Esophagus squamous epithelium (tissue), 5 donors: Measurements from ENCODE around the gene SMOC1. TPM values are rescaled to one million over a fixed set of nuclear protein-coding genes. Genes with fewer than 3 reads are reported as not detected.

Experiments used
- DNase-seq: peaks from one replicate; lab custom pipeline; 2025; lab: John Stamatoyannopoulos, UW
- H3K27ac ChIP-seq, 4 donors: fragments of 200-600 bp; sonication (generic); one replicate each; pipeline ENCODE4 v1.5.1; 2016 to 2019; ENCODE audit warnings: mild to moderate bottlenecking in 1 of 4
- H3K27me3 ChIP-seq, 4 donors: fragments of 200-600 bp; sonication (generic); 1 replicate in 3 of 4; 2 replicates in 1 of 4; pipeline versions ENCODE4 v1.5.1 to v1.6.0; 2017 to 2021; ENCODE audit warnings: antibody characterized with exemption in 1 of 4
- H3K36me3 ChIP-seq, 3 donors: fragments of 200-600 bp; sonication (generic); one replicate each; pipeline ENCODE4 v1.5.1; 2016 to 2019
- H3K4me1 ChIP-seq, 3 donors: fragments of 200-600 bp; sonication (generic); one replicate each; pipeline ENCODE4 v1.5.1; 2017 to 2019
- H3K4me3 ChIP-seq, 4 donors: fragments of 200-600 bp; sonication (generic); 1 replicate in 3 of 4; 2 replicates in 1 of 4; pipeline ENCODE4 v1.5.1; 2016 to 2019; ENCODE audit warnings: mild to moderate bottlenecking in 2 of 4, moderate library complexity in 1 of 4
- H3K9me3 ChIP-seq, 3 donors: fragments of 200-600 bp; sonication (generic); one replicate each; pipeline ENCODE4 v1.5.1; 2016 to 2019
- CTCF ChIP-seq, 6 experiments: fragments of 450-650 bp in 4 of 6; fragments of 200-600 bp in 2 of 6; sonication (generic) in 2 of 6; IDR thresholded peaks; one replicate each; pipeline ENCODE4 v1.5.1; 2016 to 2019; ENCODE audit warnings: antibody characterized with exemption in 6 of 6, mild to moderate bottlenecking in 4 of 6, moderate library complexity in 4 of 6
- POLR2A ChIP-seq, 4 donors: fragments of 450-650 bp; IDR thresholded peaks; one replicate each; pipeline ENCODE4 v1.6.1; 2017; ENCODE audit warnings: antibody characterized with exemption in 4 of 4, mild to moderate bottlenecking in 4 of 4, moderate library complexity in 3 of 4
- WGBS, 2 donors: methylation state at CpG; one replicate each; pipeline ENCODE4 v1.1.5; 2018; 5-methylcytosine and 5-hydroxymethylcytosine counted together
- intact Hi-C: fragments of 100-400 bp; cut with DNase I; formaldehyde crosslinking; loops from one replicate; pipeline ENCODE4 v1.15.0; 2022
- total RNA-seq, 4 donors: library from RNA; depleted of rRNA; stranded (reverse); fragments of >200 nt; gene quantifications; one replicate each; pipeline ENCODE4 v1.1.0, GENCODE V29; 2016
- donor health status: DM: yes; HTN: yes; CAD: no.

The SMOC1 gene
- total RNA-seq, 4 donors from 2014 or later: 1.1 TPM; not detected in 3

- H3K4me1 ChIP-seq: no peaks in the 10 kb centered on the region
- WGBS, 2 donors: 82 to 88% methylated on average over 3 of the region's 3 CpGs
- H3K4me3 ChIP-seq: no peak overlapping the region
- TF ChIP-seq CTCF (IDR thresholded peaks at IDR 0.05) (no peak), POLR2A (IDR thresholded peaks at IDR 0.05) (no peak)
- H3K36me3 ChIP-seq: no peaks in the 10 kb centered on the region
- intact Hi-C loops: no loop called here
- H3K27ac ChIP-seq: no peak overlapping the region
- no peak for DNase-seq
- H3K27me3 ChIP-seq: peaks cover 0 to 41% (median 0%) of the 10 kb centered on the region in 4 donors
- peaks cover 0 to 8% (median 0%) of the 10 kb centered on the region in 3 donors for H3K9me3 ChIP-seq
These were observed 18.1 kb upstream of the SMOC1 start for GRCh38 chr14:69861025-69861569.

GRCh38 chr14:69863083-69863482, 16.1 kb upstream of the SMOC1 start:
- TF ChIP-seq POLR2A (IDR thresholded peaks at IDR 0.05): no peak
- TF ChIP-seq CTCF (IDR thresholded peaks at IDR 0.05): no peak
- no peaks in the 10 kb centered on the region for H3K4me1 ChIP-seq
- intact Hi-C loops: no loop called here
- no peak overlapping the region for H3K27ac ChIP-seq
- H3K27me3 ChIP-seq: peaks cover 0 to 25% (median 0%) of the 10 kb centered on the region in 4 donors
- no peaks in the 10 kb centered on the region for H3K36me3 ChIP-seq
- DNase-seq: no peak
- H3K4me3 ChIP-seq: no peak overlapping the region
- peaks cover 0 to 8% (median 0%) of the 10 kb centered on the region in 3 donors for H3K9me3 ChIP-seq
- 66 to 89% methylated on average over 2 to 4 of the region's 4 CpGs for WGBS, 2 donors

GRCh38 chr14:69865701-69866365, 13.4 kb upstream of the SMOC1 start:
- DNase-seq: no peak
- Histone ChIP-seq H3K9me3 (peaks cover 0 to 8% (median 0%) of the 10 kb centered on the region in 3 donors), H3K27me3 (peaks cover 0 to 18% (median 0%) of the 10 kb centered on the region in 4 donors), H3K4me1 (no peaks in the 10 kb centered on the region), H3K36me3 (no peaks in the 10 kb centered on the region), H3K27ac (no peak overlapping the region), H3K4me3 (no peak overlapping the region)
- TF ChIP-seq CTCF (IDR thresholded peaks at IDR 0.05): no peak
- TF ChIP-seq POLR2A (IDR thresholded peaks at IDR 0.05): no peak
- 58 to 68% methylated on average over 3 to 6 of the region's 8 CpGs for WGBS, 2 donors
- intact Hi-C loops: no loop called here

GRCh38 chr14:69868363-69868963, 10.8 kb upstream of the SMOC1 start:
- Histone ChIP-seq H3K27ac (no peak overlapping the region), H3K36me3 (no peaks in the 10 kb centered on the region), H3K4me1 (no peaks in the 10 kb centered on the region), H3K9me3 (peaks cover 0 to 8% (median 0%) of the 10 kb centered on the region in 3 donors), H3K27me3 (peaks cover 0 to 22% (median 0%) of the 10 kb centered on the region in 4 donors), H3K4me3 (no peak overlapping the region)
- 60 to 74% methylated on average over 5 of the region's 5 CpGs for WGBS, 2 donors
- intact Hi-C loops: no loop called here
- no peak for DNase-seq
- TF ChIP-seq CTCF (IDR thresholded peaks at IDR 0.05) (no peak), POLR2A (IDR thresholded peaks at IDR 0.05) (no peak)

GRCh38 chr14:69870613-69871012, 8.6 kb upstream of the SMOC1 start:
- DNase-seq: no peak
- intact Hi-C loops: no loop called here
- no peak for TF ChIP-seq POLR2A (IDR thresholded peaks at IDR 0.05)
- TF ChIP-seq CTCF (IDR thresholded peaks at IDR 0.05): no peak
- Histone ChIP-seq H3K4me1 (no peaks in the 10 kb centered on the region), H3K36me3 (no peaks in the 10 kb centered on the region), H3K9me3 (no peaks in the 10 kb centered on the region), H3K27me3 (peaks cover 0 to 14% (median 0%) of the 10 kb centered on the region in 4 donors), H3K27ac (no peak overlapping the region), H3K4me3 (no peak overlapping the region)
- 69 to 72% methylated on average over 2 of the region's 2 CpGs for WGBS, 2 donors
